Measurements from ENCODE around the gene TRIM28. TPM values are rescaled to one million over a fixed set of nuclear protein-coding genes. Genes with fewer than 3 reads are reported as not detected.

TRIM28 gene
- total RNA-seq, 1 experiment from 2014 or later: 1,015 TPM

DNA sequence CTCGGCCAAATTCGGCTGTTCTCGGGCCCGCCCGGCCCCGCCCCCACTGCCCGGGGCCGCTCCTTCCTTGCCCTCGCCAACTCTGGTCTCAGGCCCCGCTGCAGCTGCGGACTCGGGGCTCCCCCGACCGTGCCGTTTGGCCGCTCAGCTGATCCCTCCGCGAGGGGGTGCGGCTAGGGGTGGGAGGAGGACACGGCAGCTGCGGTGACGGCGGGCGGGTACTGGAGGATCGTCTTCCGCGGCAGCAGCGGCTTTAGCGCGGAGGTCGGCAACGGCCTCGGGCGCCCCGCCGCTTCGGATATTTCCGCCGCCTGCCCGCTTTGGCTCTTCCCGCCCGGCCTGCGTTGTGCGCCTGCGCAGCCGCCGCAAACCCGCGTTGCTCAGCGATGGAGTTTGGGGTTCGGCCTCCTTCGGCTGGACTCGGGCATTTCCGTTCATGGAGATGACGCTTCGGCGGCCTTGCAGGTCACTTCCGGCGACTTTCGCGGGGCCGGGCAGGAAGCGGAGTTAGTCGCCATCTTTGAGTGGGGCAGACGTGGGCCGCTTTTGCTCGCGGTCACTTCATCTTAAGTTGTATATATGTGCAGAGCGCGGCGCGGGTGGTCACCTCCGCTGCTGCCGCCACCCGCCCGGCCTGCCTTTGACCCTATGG lies 14.9 kb downstream of the TRIM28 start:
- peak; percentile 96 for DNase-seq (ENCODE audit: low spot score)

DNA sequence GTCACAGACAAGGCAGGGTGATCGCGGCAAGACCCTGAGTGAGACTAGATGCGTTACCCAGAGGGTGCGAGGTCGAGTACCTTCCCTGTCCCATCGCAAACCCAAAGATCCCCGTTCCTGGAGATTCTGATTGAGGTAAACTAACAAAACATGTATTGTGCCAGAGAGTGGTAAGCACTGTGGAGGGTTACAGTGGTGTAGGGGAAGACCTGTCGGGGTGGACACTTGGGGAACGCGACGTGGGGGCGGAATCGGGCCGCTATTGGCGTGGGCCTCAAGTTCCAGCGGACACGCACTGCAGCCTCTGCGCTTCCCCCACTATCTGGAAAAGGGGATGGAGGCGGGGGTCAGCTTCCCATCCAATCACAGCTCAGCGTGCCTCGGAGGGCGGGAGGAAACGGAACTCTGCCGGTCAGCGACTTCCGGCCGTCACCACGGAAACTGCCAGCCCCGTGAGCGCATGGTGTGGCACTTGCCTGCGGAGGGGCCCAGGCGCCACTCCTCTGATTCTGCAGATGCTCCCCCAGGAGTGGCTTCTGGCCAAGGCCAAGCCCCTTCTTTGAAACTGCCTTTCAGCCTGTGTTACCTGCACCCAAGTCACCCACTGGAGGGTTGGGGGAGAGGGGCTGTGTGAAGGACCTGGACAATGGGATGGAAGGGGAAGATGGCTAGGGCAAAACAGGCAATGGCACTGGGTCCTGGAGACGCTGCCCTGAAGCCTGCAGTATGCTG lies 15.6 kb downstream of the TRIM28 start:
- peak; percentile 93 for DNase-seq (ENCODE audit: low spot score)
- in situ Hi-C loops (cut with HindIII; ENCODE audit: low sequenced_read_pairs): no loop called here

More for the DNA sequence above, 14.9 kb downstream of the TRIM28 start:
- in situ Hi-C loops (cut with HindIII; ENCODE audit: low sequenced_read_pairs): no loop called here

DNA sequence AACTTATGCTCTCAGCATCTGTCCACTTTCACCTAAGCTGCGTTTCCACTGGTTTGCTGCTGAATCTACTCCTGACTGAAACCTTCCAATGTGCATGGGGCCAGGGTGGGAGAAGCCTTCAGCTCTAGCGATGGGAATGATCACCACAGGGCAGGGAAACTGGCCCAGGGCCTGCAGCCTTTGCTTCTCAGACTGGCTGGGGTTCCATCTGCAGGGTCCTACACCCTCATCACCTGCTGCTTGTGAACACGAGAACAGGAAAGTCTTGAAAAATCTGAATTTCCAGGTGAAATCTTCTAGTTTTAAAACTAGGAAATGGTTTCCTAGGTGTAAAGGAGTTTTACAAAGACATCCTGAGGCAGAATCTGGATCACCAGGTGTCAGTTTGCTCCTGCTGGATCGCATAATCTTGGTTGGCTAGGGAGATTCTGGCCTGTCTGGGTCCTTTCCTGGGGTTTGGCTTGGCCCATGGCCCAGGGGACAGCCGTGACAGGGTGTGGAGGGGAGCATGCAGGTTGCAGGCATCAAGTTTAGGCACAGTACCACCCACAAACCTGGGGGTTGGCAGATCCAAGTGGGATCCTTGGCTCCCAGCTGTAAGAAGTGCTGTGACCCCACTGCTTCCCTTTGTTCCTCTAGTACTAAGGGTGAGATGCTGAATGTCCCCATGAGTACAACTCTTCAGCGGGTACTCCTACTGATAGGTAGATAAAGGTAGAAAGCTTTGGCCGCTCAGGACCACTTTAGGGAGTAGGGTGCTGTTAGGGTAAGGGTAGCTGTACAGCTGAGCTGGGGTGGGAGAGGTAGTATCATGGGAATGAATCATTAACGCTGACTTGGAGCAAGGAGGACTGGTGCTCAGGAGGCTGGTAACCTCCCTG lies 16.4 kb downstream of the TRIM28 start:
- no peak for DNase-seq (ENCODE audit: low spot score)
- in situ Hi-C loops (cut with HindIII; ENCODE audit: low sequenced_read_pairs): no loop called here

DNA sequence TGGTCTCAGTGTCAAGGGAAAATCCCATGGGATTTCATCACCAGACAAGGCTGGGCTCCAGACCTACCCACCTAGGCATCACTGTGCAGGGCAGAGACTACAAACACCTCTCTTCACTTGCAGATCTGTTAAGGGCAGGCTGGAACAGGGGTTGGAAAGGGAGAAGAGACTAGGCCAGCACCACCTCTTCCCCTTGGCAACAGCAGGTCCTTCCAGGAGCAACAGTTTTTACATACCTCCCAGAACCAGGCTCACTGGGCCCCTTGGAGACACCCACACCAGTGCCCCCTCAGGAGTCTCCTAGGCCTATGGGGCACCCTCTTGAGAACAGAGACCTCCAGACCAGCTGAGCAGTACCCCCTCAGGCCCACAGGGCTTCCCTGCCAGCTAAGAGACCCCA lies 17.1 kb downstream of the TRIM28 start:
- in situ Hi-C loops (cut with HindIII; ENCODE audit: low sequenced_read_pairs): no loop called here
- DNase-seq (ENCODE audit: low spot score): no peak

DNA sequence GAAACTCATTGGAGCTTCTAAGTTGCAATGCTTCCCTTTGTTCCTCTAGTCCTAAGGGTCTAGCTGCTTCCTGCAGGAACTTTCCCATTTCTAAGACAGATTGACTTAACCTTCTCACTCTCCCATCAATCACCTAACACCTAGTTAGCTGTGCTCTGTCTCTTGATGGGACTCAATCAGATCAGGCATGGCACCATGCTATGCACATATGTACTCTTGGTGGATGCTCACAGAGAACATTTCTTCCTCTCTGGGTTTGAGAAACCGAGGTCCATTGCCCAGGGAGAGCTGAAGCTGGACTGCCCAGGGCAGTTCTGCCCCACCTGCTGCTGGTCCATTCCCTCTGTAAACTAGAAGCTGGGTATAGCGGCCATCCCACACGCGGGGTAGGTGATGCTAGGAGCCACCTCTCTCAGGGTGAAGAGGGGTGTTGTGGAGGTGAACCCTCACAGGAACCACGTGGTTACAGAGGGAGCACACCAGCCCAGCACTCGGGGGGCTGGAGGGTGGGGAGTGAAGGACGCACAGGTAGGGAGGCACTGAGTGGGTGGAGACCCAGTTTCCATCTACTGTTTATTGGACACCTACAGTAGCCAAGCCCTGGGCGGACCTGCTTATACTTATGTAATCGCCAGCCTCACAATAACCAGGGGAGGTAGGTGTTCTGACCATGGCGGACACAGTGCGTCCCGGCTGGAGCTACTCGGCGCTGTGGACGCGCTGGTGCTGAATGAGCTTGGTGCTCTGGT lies 17.7 kb downstream of the TRIM28 start:
- in situ Hi-C loops (cut with HindIII; ENCODE audit: low sequenced_read_pairs): no loop called here
- peak; percentile 56 for DNase-seq (ENCODE audit: low spot score)

DNA sequence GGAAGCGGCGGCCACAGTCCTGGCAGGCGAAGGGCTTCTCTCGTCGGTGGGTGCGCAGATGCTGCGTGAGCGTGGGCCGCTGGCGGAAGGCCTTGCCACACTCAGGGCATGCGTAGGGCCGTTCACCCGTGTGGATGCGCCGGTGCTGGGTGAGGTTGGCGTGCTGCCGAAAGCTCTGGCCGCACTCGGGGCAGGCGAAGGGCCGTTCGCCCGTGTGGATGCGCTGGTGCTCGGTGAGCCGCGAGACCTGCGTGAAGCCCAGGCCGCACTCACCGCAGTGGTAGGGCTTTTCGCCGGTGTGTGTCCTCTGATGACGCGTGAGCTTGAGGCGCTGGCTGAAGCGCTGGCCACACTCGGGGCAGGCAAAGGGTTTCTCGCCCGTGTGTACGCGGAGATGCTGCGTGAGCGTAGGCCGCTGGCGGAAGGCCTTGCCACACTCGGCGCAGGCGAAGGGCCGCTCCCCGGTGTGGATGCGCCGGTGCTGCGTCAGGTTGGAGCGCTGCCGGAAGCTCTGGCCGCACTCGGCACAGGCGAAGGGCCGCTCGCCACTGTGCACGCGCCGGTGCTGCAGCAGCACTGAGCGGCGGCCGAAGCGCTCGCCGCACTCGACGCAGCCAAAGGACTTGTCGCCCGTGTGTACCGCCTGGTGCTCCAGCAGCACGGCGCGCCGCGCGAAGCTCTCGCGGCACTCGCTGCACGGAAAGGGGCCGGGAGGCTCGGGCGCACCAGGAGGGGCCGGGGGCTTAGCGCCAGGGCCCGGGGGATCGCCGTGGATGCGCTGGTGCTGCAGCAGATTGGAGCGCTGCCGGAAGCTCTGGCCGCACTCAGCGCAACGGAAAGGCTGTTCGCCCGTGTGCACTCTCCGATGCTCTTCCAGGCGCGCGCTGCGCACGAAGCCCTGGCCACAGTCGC lies 18.5 kb downstream of the TRIM28 start:
- peak; percentile 65 for DNase-seq (ENCODE audit: low spot score)
- in situ Hi-C loops (cut with HindIII; ENCODE audit: low sequenced_read_pairs): no loop called here

DNA sequence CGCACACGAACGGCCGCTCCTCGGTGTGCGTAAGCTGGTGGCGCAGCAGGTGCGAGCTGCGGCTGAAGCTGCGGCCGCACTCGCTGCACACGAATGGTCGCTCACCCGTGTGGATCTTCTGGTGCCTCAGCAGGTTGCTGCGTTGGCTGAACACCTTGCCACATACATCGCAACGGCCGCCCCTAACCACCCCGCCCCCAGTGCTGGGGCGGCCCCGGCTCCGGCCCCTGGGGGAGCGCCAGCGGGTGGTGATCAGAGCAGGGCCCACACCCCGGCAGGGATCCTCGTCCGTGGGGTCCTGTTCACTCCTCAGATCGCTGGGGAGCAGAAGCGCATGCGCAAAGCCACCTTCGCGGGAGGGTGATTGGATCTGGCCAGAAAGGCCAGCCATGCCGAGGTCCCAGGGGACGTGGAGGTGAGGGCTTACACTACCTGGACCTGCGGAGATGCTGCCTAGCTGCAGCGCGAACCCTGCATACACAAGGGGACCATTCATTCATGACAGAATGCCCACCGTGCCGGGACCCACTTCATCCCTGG lies 19.2 kb downstream of the TRIM28 start:
- in situ Hi-C loops (cut with HindIII; ENCODE audit: low sequenced_read_pairs): no loop called here
- DNase-seq (ENCODE audit: low spot score): peak; percentile 77

DNA sequence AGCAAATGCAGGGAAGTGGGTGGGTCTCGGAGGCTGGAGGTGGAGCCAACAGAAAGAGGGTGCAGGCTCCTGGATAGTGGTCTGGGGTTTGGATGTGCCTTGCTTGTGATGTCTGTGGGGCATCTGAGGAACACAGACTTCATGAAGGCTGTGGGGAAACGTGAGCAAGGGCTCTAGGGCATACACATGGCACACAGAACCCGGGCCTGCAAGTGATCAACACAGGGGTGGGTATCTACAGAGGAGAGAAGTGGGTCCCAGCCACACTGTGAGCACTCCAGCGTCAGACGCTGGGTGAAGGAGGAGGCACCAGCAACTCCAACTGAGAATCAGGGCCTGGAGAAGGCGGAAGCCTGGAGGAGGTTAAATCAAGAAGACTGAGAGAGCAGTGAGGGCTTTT lies 20.0 kb downstream of the TRIM28 start:
- DNase-seq (ENCODE audit: low spot score): no peak

DNA sequence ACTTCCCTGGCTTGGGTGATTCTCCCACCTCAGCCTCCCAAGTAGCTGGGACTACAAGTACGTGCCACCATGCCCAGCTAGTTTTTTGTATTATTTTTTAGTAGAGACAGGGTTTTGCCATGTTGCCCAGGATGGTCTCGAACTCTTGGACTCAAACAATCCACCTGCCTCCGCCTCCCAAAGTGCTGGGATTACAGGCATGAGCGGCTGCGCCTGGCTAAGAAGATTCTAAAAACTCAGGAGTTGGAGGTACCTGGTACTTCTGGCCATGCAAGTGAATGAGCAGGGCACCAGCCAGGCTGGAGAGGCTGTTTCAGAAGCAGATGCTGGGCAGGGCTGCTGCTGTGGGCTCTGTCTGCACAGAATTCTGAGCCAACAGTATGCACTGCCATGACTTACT lies 23.1 kb downstream of the TRIM28 start:
- DNase-seq (ENCODE audit: low spot score): no peak

More for the DNA sequence above, 20.0 kb downstream of the TRIM28 start:
- in situ Hi-C loops (cut with HindIII; ENCODE audit: low sequenced_read_pairs): no loop called here

DNA sequence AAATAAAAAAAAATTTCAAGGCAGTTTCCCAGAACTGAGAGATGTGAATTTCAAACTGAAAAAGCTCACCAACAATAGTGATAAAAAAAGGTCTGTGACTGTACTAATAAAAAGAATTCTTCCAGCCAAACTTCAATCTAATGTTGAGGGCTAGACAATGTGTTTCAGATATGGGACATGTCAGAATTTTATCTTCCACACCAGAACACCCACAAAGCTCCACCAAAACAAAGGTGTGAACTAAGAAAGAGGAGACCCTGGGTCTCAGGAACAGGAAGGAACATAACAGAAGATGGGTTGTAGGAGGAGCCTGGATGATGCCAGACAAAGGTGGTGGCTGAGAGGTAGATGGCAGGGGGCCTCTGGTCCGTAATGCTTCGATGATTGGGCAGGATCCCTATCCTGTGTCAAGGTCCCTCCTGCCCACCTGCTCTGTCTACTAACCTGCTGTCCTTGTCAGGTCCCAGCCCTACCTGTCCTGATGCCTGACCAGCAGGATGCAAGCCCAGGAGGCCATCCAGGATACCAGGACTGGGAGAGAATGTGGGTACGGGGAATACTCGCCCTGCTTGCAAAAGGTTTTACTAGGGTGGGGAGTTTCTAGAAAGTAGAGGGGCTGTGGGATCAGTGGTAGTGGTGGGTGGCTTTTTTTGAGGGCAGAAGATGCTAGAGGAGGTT lies 24.7 kb downstream of the TRIM28 start:
- DNase-seq (ENCODE audit: low spot score): no peak
- in situ Hi-C loops (cut with HindIII; ENCODE audit: low sequenced_read_pairs): no loop called here

More for the DNA sequence above, 23.1 kb downstream of the TRIM28 start:
- in situ Hi-C loops (cut with HindIII; ENCODE audit: low sequenced_read_pairs): no loop called here

DNA sequence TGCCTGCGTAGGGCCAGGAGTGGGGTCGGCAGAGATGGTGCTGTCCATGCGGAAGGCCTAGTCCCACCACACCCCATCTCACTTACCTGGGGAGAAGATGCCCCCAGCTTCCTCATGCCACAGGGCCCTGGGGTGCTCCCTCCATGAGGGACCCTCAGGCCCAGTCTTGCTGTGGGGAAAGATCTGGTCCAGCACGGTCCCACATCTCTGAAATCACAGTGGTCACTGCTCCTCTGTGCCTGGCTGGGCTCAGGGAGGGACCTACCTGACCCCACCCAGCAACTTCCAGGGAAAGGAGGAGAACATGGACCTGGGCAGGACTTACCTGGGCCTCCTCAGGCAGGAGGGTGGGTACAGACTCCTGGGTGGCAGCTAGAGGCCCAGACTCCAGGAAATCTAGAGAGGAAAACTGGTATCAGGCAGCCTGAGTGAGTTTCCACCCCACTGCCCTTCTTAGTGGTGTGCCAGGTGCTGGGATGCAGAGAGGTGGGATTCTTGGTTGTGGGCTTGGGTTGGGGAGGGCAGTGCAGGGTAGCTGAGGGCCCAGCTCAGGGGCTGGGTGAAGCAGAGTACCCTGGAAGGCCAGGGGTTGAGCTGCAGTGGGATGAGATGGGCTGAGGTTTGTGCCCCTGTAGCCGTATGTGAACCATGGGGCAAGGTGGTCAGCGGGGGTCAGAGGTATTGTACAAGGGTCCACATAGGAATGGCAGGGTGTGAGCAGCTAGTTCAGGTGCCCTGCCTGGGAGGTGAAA lies 25.5 kb downstream of the TRIM28 start:
- in situ Hi-C loops (cut with HindIII; ENCODE audit: low sequenced_read_pairs): no loop called here
- DNase-seq (ENCODE audit: low spot score): no peak

DNA sequence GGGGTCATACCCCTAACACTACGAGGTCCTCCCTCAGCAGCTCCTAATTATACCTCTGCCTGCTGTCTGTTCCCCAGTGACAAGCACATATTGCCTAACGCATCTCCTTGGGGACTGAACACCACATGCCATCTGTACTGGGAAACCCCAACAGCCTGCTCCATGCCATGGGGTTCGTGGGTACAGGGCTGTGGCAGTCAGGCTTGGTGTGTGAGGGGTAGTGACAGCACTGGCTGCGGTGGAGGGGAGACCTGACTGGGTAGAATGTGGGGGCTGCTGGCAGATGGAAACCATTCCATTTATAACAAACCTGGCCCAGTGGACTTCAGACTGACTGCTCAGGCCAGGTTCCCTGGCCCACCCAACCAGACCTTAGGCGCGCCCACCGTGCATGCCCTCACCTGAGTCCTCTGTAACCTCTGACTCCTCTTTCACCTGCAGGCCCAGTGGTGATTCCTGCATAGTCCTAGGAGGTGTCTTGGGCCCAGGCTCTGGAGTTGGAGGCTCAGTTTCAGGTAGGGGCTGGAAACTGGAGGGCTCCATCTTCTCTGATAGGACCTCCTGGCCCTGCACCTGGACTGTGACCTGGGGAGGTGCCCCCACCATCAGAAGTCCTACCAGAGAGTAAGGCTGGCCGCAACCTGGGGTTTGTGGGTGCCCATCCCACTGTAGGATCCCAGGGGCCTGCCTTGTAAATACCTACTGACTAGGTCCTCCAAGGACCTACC lies 26.2 kb downstream of the TRIM28 start:
- DNase-seq (ENCODE audit: low spot score): no peak
- in situ Hi-C loops (cut with HindIII; ENCODE audit: low sequenced_read_pairs): no loop called here

DNA sequence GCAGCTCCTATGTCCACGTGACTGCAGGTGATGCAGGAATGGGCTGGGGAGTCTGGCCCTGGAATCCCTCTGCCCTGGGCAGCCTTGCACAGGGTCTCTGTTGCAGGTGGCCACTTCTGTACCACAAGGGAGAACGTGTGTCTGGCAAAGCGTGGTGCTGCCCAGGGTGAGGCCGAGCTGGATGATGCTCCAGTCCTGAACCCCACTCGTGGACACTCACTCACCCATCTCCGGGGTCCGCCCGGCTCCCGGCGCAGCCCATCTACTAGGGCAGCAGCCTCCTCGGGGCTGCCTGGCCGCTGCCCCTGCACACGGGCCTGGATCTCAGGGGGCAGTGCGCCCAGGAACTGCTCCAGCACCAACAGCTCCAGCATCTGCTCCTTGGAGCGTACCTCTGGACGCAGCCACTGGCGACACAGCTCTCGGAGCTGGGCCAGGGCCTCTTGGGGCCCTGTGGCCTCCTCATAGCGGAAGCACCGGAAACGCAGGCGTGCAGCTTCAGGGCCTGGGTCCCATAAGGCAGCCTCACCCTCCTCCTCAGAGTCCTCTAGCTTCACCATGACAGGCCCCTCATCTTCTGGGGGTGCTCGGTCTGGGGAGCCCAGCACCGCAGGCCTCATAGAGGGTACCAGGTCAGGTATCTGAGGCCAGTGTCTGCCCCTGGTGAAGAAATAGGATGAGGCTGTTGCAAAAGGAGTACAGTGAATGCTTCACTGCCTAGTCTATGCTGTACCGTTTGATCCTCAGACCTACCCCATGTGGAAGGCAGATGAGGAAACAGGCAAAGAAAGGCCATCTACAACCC lies 27.1 kb downstream of the TRIM28 start:
- DNase-seq (ENCODE audit: low spot score): no peak
- in situ Hi-C loops (cut with HindIII; ENCODE audit: low sequenced_read_pairs): no loop called here

DNA sequence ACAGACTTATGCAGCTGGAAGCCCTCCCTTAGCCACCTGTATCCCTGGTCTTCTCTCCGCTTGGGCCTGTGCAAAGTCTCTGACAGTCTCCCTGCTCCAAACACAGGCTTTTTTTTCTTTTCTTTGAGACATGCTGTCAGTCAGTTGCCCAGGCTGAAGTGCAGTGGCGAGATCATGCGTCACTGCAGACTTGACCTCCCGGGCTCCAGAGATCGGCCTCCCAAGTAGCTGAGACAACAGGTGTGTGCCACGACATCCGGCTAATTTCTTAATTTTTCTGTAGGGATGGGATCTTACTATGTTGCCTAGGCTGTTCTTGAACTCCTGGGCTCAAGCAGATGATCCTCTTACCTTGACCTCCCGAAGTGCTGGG lies 27.7 kb downstream of the TRIM28 start:
- DNase-seq (ENCODE audit: low spot score): no peak
- in situ Hi-C loops (cut with HindIII; ENCODE audit: low sequenced_read_pairs): no loop called here

DNA sequence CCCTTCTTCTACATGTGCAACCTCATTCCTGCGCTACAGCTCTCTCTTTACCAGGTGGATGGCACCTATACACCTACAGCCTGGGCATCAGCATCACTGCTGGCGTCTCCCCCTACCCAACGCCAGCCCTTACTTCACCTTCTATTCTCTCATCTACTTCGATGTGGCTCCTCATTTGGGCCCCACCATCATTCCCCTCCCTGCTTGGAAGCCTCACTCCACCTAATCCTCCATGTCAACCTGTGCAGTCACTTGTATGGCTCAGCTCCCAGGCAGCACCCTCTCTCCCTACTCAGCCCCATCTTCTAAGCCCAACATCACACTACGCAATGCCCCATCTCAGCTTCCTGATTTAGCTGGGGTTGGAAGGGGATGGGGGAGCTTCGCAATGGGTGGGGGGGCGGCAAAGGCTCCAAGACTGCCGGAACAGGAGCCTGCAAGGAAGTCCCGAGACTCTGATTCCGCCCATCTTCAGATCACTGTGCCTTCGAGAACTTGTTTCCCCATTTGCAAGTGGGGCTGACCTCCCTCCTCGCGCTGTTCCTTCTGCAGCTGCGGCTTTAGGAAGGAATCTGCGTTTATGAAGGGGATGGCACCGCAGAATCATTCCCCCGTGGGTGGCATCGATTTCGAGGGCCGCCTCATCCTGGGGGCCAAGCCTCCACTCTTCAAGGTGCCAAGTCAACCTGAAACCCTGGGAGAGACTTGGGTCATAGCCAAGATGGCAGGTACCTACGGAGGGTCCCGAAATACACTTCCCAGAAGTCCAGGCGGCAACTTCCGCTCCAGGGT lies 28.4 kb downstream of the TRIM28 start:
- in situ Hi-C loops (cut with HindIII; ENCODE audit: low sequenced_read_pairs): no loop called here
- DNase-seq (ENCODE audit: low spot score): no peak

Measured in G401 (cell line).